Stimulated activated CD4-positive, alpha-beta T cell treated with anti-CD3 and anti-CD28 coated beads, Interleukin-15, amount 100 ng/mL, for 24 hours (primary cell): Measurements from ENCODE around the gene GCG.

Source experiments
- DNase-seq: peaks from one replicate; pipeline ENCODE4 v3.0.0-alpha.2; 2020

The GCG gene

GRCh38 chr2:162149466-162149865, 2.6 kb downstream of the GCG start:
- DNase-seq: no peak

- DNase-seq: no peak
Observed at GRCh38 chr2:162148956-162149355, 3.1 kb downstream of the GCG start.

- DNase-seq: no peak
Observed at GRCh38 chr2:162143969-162144368, 8.1 kb downstream of the GCG start.

- DNase-seq: no peak
Observed at GRCh38 chr2:162138310-162138709, 13.7 kb downstream of the GCG start.

GRCh38 chr2:162127422-162127821, 24.6 kb downstream of the GCG start:
- no peak for DNase-seq

GRCh38 chr2:162126527-162126926, 25.5 kb downstream of the GCG start:
- no peak for DNase-seq

GRCh38 chr2:162126111-162126519, 25.9 kb downstream of the GCG start:
- DNase-seq: no peak

- no peak for DNase-seq
Observed at GRCh38 chr2:162125138-162125537, 26.9 kb downstream of the GCG start.

- no peak for DNase-seq
Observed at GRCh38 chr2:162123806-162124758, 28.0 kb downstream of the GCG start.

- DNase-seq: no peak
Observed at GRCh38 chr2:162118166-162119031, 33.6 kb downstream of the GCG start.

GRCh38 chr2:162116352-162116751, 35.7 kb downstream of the GCG start:
- no peak for DNase-seq

- no peak for DNase-seq
Observed at GRCh38 chr2:162115076-162115475, 37.0 kb downstream of the GCG start.

GRCh38 chr2:162114271-162114670, 37.8 kb downstream of the GCG start:
- no peak for DNase-seq

GRCh38 chr2:162113776-162114168, 38.3 kb downstream of the GCG start:
- DNase-seq: no peak

GRCh38 chr2:162113088-162113775, 38.8 kb downstream of the GCG start:
- no peak for DNase-seq

GRCh38 chr2:162111958-162112850, 39.8 kb downstream of the GCG start:
- no peak for DNase-seq

- DNase-seq: no peak
Observed at GRCh38 chr2:162107361-162107901, 44.6 kb downstream of the GCG start.

- DNase-seq: no peak
Observed at GRCh38 chr2:162106746-162107145, 45.3 kb downstream of the GCG start.

- DNase-seq: no peak
Observed at GRCh38 chr2:162106146-162106551, 45.9 kb downstream of the GCG start.

GRCh38 chr2:162103443-162104009, 48.5 kb downstream of the GCG start:
- no peak for DNase-seq

GRCh38 chr2:162100579-162100978, 51.5 kb downstream of the GCG start:
- no peak for DNase-seq
